Body of pancreas (tissue), 4 donors: ENCODE results near the gene ATP10A. TPM values are rescaled to one million over a fixed set of nuclear protein-coding genes. Genes with fewer than 3 reads are reported as not detected.

Experiments used
- ATAC-seq: fragments of 150-250 bp; one replicate; pipeline ENCODE4 v1.9.1; 2016
- DNase-seq, 4 donors: peaks; one replicate each; pipeline ENCODE4 v3.0.0-alpha.2; 2019
- H3K27ac ChIP-seq, 4 donors: fragments of 200-600 bp; sonication (generic); 1 replicate in 3 of 4; 2 replicates in 1 of 4; pipeline versions ENCODE4 v1.5.1 to v1.6.1; 2016 to 2019; ENCODE audit warnings: mild to moderate bottlenecking in 1 of 4, mixed read lengths in 1 of 4, moderate library complexity in 1 of 4
- H3K27me3 ChIP-seq, 2 donors: fragments of 200-600 bp; sonication (generic); one replicate each; pipeline ENCODE4 v1.6.0; 2016; ENCODE audit warnings: mild to moderate bottlenecking in 1 of 2
- H3K36me3 ChIP-seq, 2 donors: fragments of 200-600 bp; sonication (generic); replicated peaks in 1 of 2; 2 replicates each; pipeline ENCODE4 v1.5.1; 2016; ENCODE audit warnings: low read depth in 2 of 2; ENCODE audit not compliant: insufficient read depth in 1 of 2
- H3K4me1 ChIP-seq: fragments of 200-600 bp; sonication (generic); one replicate; pipeline ENCODE4 v1.6.0; 2016
- H3K4me3 ChIP-seq, 2 donors: fragments of 200-600 bp; sonication (generic); 1 replicate in 1 of 2; 2 replicates in 1 of 2; pipeline ENCODE4 v1.5.1; 2016 to 2019
- H3K9me3 ChIP-seq, 3 donors: fragments of 200-600 bp; sonication (generic); 1 replicate in 2 of 3; 2 replicates in 1 of 3; pipeline ENCODE4 v1.5.1; 2016
- POLR2A ChIP-seq, 3 donors: fragments of 450-650 bp; IDR thresholded peaks; one replicate each; pipeline ENCODE4 v1.6.1; 2016; ENCODE audit warnings: antibody characterized with exemption in 3 of 3, mild to moderate bottlenecking in 2 of 3
- WGBS, 2 donors: methylation state at CpG; one replicate each; pipeline ENCODE4 v1.1.5; 2017; 5-methylcytosine and 5-hydroxymethylcytosine counted together
- intact Hi-C: fragments of 100-400 bp; cut with DNase I; formaldehyde crosslinking; loops from one replicate; pipeline ENCODE4 v1.15.1; 2023
- total RNA-seq, 2 donors: library from RNA; depleted of rRNA; stranded (reverse); fragments of >200 nt; gene quantifications; one replicate each; pipeline ENCODE4 v1.1.0, GENCODE V29; 2016
- TF ChIP-seq, protein P1 (sequence below), 7 experiments: fragments of 450-650 bp in 4 of 7; fragments of 200-600 bp in 3 of 7; sonication (generic) in 3 of 7; IDR thresholded peaks; one replicate each; pipeline ENCODE4 v1.5.1; 2016 to 2019; ENCODE audit warnings: antibody characterized with exemption in 7 of 7

ATP10A gene
- total RNA-seq, 2 donors from 2014 or later, result 1.3 to 2.0 TPM

DNA sequence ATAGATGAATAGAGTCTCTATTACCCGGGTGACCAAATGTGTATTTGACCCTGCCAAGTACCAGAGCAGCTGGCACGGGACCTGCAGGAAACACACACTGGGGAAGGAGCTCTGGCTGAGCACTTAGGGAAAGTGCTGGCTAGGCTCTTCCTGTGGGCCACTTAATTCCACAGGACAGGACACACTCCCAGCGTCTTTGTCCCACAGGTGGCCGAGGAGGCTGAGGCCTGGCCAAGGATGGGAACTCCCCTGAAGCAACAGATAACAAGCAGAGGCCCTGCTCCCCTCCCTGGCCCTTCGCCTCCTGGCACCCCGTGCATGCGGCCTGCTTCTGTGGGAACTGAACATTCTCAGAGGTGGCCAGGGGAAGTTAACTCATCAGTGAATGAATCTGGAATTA is 180.8 kb downstream of the ATP10A start:
- H3K9me3 ChIP-seq, result no peaks in the 10 kb centered on the region
- H3K27ac ChIP-seq, result no peak overlapping the region
- DNase-seq (no peak), ATAC-seq (no peak)
- intact Hi-C loops, result no loop called here
- WGBS, 2 donors, result 45 to 56% methylated on average over 7 of the region's 7 CpGs
- TF ChIP-seq, protein P1, sequence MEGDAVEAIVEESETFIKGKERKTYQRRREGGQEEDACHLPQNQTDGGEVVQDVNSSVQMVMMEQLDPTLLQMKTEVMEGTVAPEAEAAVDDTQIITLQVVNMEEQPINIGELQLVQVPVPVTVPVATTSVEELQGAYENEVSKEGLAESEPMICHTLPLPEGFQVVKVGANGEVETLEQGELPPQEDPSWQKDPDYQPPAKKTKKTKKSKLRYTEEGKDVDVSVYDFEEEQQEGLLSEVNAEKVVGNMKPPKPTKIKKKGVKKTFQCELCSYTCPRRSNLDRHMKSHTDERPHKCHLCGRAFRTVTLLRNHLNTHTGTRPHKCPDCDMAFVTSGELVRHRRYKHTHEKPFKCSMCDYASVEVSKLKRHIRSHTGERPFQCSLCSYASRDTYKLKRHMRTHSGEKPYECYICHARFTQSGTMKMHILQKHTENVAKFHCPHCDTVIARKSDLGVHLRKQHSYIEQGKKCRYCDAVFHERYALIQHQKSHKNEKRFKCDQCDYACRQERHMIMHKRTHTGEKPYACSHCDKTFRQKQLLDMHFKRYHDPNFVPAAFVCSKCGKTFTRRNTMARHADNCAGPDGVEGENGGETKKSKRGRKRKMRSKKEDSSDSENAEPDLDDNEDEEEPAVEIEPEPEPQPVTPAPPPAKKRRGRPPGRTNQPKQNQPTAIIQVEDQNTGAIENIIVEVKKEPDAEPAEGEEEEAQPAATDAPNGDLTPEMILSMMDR (IDR thresholded peaks at IDR 0.05), result no peak
- no peak for TF ChIP-seq POLR2A (IDR thresholded peaks at IDR 0.05)
- H3K4me3 ChIP-seq, result no peak overlapping the region
- no peaks in the 10 kb centered on the region for H3K4me1 ChIP-seq
- no peaks in the 10 kb centered on the region for H3K27me3 ChIP-seq
- H3K36me3 ChIP-seq, result no peaks in the 10 kb centered on the region

DNA sequence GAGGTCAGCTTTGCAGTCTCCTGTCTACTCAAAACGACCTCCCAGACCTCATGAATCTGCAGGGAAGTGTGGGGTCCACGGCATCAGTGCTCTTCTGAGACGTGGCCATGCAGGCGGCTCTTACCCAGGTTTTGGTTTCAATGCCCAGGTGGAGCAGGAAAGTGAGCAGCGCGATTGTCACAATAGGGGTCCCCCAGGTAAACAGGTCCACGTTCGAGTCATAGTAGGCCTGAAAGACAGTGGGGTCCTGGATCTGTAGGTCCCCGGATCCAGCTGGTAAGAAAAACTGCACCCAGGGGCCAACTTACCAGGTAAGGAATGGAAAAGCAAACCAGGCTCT is 182.5 kb downstream of the ATP10A start:
- Histone ChIP-seq H3K27me3 (no peaks in the 10 kb centered on the region), H3K36me3 (no peaks in the 10 kb centered on the region), H3K27ac (no peak overlapping the region), H3K4me1 (no peaks in the 10 kb centered on the region), H3K4me3 (no peak overlapping the region), H3K9me3 (no peaks in the 10 kb centered on the region)
- TF ChIP-seq POLR2A (IDR thresholded peaks at IDR 0.05), result no peak
- TF ChIP-seq, protein P1 (IDR thresholded peaks at IDR 0.05), result no peak
- DNase-seq, result no peak
- WGBS, 2 donors, result 53 to 59% methylated on average over 5 to 9 of the region's 9 CpGs
- intact Hi-C loops, result no loop called here
- ATAC-seq, result no peak

DNA sequence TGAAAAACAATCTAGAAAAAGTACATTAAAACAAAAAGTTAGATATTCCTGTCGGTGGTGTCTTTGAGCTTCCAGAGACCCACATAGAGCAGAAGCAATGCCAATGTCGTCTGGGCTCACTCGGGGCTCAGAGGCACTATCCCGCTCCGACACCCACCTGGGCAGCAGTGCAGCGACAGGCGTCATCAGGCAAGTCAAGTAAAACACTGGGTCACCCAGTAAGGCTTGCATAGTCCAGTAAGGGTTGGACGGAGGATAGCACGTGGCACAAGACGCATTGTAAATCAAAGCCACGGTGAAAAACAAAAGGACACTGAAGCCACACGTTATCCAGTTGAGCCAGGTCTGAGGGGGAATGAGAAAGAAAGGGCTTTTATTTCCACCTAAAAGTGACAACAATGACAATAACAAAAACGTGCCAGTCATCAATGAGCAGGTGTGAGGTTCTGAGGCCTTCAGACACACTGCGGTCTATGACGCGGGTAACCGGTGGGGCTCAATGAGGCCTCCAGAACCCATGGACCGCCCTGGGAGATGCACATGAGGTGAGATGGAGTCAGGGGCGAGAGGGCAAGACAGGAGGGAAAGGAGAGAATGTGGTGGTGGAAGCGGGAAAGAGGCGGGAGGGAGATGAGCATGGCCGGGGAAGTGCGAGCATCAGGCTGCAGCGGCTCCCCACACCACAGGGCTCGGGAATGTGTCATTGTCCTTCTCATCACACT is 183.0 kb downstream of the ATP10A start:
- WGBS, 2 donors, result 71 to 77% methylated on average over 25 of the region's 25 CpGs
- Histone ChIP-seq H3K9me3 (no peaks in the 10 kb centered on the region), H3K4me3 (no peak overlapping the region), H3K27ac (no peak overlapping the region), H3K4me1 (no peaks in the 10 kb centered on the region), H3K27me3 (no peaks in the 10 kb centered on the region), H3K36me3 (no peaks in the 10 kb centered on the region)
- DNase-seq (no peak), ATAC-seq (no peak)
- intact Hi-C loops, result no loop called here
- TF ChIP-seq, protein P1 (IDR thresholded peaks at IDR 0.05), result no peak

DNA sequence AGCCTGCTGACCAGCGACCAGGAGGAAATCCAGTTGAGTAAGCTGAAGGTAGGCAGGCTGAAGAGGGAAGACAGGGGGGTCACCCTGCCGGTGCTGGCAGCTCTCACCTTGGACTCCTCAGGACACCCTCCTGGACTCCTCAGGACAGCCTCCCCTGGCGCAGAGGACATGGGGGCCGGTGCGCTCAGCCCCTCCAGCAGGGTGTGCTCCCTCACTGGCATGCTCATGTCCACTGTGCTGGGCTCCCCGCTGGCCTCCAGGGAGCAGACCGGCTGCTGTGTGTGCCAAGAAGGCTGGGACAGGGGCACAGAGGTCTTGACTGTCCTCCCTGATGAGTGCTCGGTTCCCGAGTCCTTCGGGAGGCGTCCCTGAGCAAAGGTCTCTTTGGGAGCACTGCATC is 183.6 kb downstream of the ATP10A start:
- no peaks in the 10 kb centered on the region for H3K9me3 ChIP-seq
- H3K27me3 ChIP-seq, result no peaks in the 10 kb centered on the region
- DNase-seq (no peak), ATAC-seq (no peak)
- TF ChIP-seq POLR2A (IDR thresholded peaks at IDR 0.05), result no peak
- TF ChIP-seq, protein P1 (IDR thresholded peaks at IDR 0.05), result no peak
- H3K4me3 ChIP-seq, result no peak overlapping the region
- 69 to 76% methylated on average over 10 of the region's 11 CpGs for WGBS, 2 donors
- intact Hi-C loops, result no loop called here
- H3K27ac ChIP-seq, result no peak overlapping the region
- no peaks in the 10 kb centered on the region for H3K4me1 ChIP-seq
- no peaks in the 10 kb centered on the region for H3K36me3 ChIP-seq

DNA sequence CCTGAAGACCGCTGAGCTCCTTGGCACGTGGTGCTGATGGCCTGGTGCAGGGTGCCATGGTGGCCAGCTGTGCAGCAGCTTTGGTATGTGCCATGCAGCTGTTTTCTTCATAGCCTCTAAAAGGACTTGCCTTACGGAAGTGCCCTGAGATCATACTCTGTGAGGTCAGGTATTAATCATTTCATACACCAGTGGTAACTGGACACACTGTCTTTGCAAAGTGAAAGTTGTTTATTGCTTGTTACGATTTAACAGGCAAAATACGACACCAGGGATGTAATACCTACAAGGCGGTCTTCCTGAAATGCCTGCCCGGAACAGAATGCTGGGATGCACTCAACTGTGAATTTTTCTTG is 184.6 kb downstream of the ATP10A start:
- Histone ChIP-seq H3K36me3 (no peaks in the 10 kb centered on the region), H3K4me3 (no peak overlapping the region), H3K27me3 (no peaks in the 10 kb centered on the region), H3K4me1 (no peaks in the 10 kb centered on the region), H3K9me3 (no peaks in the 10 kb centered on the region), H3K27ac (no peak overlapping the region)
- ATAC-seq, result no peak
- intact Hi-C loops, result no loop called here
- 63 to 76% methylated on average over 7 of the region's 7 CpGs for WGBS, 2 donors
- TF ChIP-seq, protein P1 (IDR thresholded peaks at IDR 0.05), result no peak
- TF ChIP-seq POLR2A (IDR thresholded peaks at IDR 0.05), result no peak
- DNase-seq, result no peak
